ENCODE measurements around the gene SMPD4.
"Not testable (repeated sequence)": the region's sequence is repeated elsewhere in the genome, so short reads cannot be mapped to it uniquely, and the experiment has no call there.

SMPD4 gene

DNA sequence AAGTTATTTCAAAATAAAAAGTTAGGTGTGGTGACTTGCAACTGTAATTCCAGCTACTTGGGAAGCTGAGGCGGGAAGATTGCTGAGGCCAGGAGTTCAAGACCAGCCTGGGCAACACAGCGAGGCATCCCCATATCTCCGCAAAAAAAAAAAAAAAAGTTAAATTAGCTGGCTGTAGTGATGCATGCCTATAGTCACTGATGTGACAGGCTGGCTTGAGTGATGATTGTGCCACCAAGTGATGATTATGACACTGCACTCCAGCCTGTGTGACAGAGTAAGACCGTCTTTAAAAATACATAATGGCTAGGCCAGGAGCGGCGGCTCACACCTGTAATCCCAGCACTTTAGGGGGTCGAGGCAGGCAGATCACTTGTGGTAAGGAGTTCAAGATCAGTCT is 11.5 kb downstream of the SMPD4 start:
- no peak overlapping the region for H3K4me3 ChIP-seq (replicated peaks; ENCODE audit: low read depth, low read length)
- TF ChIP-seq, protein P1, sequence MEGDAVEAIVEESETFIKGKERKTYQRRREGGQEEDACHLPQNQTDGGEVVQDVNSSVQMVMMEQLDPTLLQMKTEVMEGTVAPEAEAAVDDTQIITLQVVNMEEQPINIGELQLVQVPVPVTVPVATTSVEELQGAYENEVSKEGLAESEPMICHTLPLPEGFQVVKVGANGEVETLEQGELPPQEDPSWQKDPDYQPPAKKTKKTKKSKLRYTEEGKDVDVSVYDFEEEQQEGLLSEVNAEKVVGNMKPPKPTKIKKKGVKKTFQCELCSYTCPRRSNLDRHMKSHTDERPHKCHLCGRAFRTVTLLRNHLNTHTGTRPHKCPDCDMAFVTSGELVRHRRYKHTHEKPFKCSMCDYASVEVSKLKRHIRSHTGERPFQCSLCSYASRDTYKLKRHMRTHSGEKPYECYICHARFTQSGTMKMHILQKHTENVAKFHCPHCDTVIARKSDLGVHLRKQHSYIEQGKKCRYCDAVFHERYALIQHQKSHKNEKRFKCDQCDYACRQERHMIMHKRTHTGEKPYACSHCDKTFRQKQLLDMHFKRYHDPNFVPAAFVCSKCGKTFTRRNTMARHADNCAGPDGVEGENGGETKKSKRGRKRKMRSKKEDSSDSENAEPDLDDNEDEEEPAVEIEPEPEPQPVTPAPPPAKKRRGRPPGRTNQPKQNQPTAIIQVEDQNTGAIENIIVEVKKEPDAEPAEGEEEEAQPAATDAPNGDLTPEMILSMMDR (IDR thresholded peaks at IDR 0.05; ENCODE audit: low read length, missing control alignments): no peak
- DNase-seq (ENCODE audit: low read depth): no peak

- DNase-seq (ENCODE audit: low read depth); H3K4me3 ChIP-seq (replicated peaks; ENCODE audit: low read depth, low read length): not testable (repeated sequence)
These were observed 12.2 kb downstream of the SMPD4 start for GRCh38 chr2:130169163-130169562.

DNA sequence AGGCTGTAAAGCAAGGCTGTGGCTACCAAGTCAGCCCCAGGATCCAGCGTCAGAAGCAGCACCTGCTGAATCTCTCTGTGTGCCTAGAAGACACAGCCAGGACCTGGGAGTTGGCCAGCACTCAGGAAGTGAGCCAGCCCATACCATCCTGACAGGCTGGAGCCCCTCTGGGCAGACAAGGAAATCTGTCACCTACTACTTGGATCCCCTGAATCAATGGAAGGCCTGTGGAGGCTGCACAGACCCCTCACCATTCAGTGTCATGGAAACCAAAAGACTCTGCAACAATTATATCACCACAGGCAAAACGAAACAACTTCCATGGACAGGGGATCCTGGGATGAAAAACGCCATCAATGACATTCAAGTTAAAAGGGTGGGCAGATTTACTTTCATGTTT is 14.8 kb downstream of the SMPD4 start:
- H3K4me3 ChIP-seq (replicated peaks; ENCODE audit: low read depth, low read length); DNase-seq (ENCODE audit: low read depth): not testable (repeated sequence)

- TF ChIP-seq, protein P1 (IDR thresholded peaks at IDR 0.05; ENCODE audit: low read length, missing control alignments): no peak
- no peak overlapping the region for H3K4me3 ChIP-seq (replicated peaks; ENCODE audit: low read depth, low read length)
- no peak for DNase-seq (ENCODE audit: low read depth)
These were observed 15.9 kb downstream of the SMPD4 start for GRCh38 chr2:130165293-130166016.

DNA sequence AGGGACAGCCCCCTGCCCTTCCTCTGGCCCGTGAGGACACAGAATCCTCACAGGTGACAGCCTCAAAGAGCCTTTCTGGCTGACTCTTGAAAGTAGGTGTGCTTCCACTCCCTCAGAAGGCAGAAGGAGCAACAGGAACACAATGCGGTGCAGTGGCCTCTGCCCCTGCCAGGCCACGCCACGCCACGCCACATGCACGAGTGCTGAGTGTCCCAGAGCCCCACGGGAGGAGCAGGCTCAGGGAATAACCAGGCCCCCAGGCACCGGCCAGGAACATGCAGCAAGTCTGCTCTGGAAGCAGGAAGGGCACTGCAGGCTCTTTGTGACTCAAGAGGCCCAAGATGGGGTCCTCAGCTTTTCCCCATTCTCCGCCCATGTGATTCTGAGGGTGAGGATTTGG is 18.4 kb downstream of the SMPD4 start:
- no peak overlapping the region for H3K4me3 ChIP-seq (replicated peaks; ENCODE audit: low read depth, low read length)
- no peak for DNase-seq (ENCODE audit: low read depth)
- TF ChIP-seq, protein P1 (IDR thresholded peaks at IDR 0.05; ENCODE audit: low read length, missing control alignments): no peak

GRCh38 chr2:130162486-130162885 is 18.9 kb downstream of the SMPD4 start:
- not testable (repeated sequence) for DNase-seq (ENCODE audit: low read depth); H3K4me3 ChIP-seq (replicated peaks; ENCODE audit: low read depth, low read length)

DNA sequence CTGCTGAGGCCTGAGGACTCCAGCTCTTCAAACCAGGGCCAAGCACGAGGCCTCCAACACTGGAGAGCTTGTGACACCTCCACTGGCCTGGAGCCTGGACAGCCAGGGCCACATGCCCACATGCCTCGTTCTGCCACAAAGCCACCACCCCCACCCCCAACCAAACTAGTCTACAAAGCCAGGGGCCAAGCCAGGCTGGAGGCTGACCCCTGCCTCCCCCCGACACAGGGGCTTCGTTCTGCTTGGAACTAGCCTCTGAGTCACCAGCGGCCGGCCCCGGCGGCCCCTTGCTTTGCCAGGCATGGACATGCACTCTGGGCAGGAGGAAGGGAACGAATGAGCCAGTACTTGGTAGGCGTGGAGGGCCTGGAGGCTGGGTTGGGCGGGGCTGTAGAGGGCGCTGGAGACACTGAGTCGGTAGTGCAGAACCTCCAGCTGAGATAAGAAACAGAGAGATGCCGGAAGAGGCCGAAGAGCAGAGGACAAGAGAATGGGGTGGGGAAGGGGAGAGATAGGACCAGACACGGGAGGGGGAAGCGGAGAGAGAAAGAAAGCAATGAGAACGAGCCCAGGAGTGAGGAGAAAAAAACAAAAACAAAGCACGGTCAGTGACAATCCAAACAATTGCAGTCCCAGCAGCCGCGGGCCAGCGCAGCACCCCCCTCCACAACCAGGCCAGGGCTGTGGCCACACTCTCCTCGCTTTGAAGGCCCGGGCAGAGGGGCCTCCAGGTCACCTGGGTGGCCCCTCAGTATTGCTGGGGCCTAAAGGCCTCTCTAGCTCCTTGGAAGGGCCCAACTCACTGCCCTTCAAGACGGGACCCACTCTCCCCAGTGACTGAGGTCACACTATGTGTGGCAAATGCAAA is 20.3 kb downstream of the SMPD4 start:
- not testable (repeated sequence) for H3K4me3 ChIP-seq (replicated peaks; ENCODE audit: low read depth, low read length)
- DNase-seq (ENCODE audit: low read depth): peak; percentile 13

DNA sequence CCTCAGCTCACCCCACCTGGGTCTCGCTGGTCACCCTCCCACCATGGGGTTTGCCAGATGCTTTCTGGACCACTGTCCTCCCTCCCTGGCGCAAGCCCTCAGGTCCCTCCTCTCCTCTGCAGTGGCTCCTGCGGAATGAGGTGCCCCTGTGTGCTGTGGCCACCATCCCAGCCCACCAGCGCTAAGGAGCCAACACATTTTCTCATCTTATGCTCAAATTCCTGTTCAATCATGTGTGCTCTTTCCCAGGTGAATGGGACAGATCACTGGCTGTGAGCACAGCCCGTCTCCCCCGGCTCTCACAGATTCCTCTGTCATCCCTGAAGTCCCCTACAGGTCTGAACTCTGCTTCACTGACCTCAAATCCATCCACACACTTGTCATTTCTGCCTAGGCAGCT is 21.3 kb downstream of the SMPD4 start:
- no peak overlapping the region for H3K4me3 ChIP-seq (replicated peaks; ENCODE audit: low read depth, low read length)
- TF ChIP-seq, protein P1 (IDR thresholded peaks at IDR 0.05; ENCODE audit: low read length, missing control alignments): no peak
- DNase-seq (ENCODE audit: low read depth): no peak

- H3K4me3 ChIP-seq (replicated peaks; ENCODE audit: low read depth, low read length); DNase-seq (ENCODE audit: low read depth): not testable (repeated sequence)
These were observed 22.0 kb downstream of the SMPD4 start for GRCh38 chr2:130159376-130159775.
